IPS-NIHi7 (cell line): ENCODE results near the gene ZGRF1.
"Not testable (repeated sequence)": the region's sequence is repeated elsewhere in the genome, so short reads cannot be mapped to it uniquely, and the experiment has no call there.

Experiments
- DNase-seq: peaks from one replicate; pipeline ENCODE4 v3.0.0; 2012; ENCODE audit warnings: mixed read lengths; ENCODE audit errors: extremely low spot score

Gene ZGRF1

DNA sequence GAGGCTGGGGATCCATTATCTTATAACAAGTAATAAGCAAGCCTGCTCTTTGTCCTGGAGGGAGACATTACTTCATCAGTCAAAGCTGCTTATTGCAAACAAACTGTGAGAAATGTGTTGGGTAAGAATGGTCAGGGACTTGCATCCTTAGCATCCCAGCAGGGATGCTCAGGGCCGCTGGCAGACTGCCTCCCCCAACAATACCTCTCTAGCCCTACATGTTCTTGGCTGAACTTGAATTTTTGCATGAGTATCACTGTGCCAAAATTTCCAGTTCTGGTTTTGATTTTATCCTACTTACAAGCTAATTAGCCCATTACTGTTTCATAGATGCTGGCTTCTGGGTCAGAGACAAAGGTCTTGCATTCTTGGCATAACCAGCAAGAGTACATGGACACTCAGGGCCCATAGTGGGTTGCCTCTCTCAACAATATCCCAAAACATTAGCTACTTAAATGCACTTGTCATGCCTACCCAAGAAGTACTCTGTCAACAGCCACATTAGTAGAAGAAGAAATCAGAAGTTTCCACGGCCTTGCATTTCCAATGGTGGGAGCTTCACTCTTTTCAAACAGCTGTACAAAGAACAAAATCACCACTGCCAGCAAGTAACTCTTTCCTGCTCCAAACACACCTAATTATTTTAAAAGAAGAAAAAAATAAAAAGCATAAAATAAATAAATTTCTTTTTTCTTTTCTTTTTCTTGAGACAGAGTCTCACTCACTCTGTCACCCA lies 78.9 kb downstream of the ZGRF1 start:
- no peak for DNase-seq

DNA sequence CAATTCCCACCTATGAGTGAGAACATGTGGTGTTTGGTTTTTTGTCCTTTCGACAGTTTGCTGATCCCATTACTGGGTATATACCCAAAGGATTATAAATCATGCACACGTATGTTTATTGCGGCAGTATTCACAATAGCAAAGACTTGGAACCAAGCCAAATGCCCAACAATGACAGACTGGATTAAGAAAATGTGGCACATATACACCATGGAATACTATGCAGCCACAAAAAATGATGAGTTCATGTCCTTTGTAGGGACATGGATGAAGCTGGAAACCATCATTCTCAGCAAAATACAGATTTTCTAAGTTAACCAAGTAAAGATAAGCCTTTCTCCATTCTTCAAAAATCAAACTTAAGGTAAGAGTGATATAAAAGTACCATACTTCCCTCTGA lies 82.4 kb downstream of the ZGRF1 start:
- not testable (repeated sequence) for DNase-seq

DNA sequence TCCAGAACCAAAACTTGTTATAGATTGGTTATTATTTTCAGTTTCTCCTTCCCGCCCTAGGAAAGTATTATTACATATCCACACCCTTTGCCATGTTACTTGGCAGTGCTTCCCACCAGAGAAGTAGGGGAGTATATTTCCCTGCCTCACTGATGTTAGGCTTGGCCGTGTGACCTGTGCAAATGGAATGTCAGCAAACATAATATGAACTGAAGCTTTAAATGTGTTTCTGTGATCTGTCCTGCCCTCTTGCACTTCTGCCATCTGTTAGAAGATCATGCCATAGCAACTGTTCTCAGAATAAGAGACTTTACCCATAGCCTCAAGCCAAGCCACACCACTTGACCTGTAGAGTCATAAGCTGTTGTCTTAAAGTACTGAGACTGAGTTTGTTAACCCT lies 84.0 kb downstream of the ZGRF1 start:
- no peak for DNase-seq

DNA sequence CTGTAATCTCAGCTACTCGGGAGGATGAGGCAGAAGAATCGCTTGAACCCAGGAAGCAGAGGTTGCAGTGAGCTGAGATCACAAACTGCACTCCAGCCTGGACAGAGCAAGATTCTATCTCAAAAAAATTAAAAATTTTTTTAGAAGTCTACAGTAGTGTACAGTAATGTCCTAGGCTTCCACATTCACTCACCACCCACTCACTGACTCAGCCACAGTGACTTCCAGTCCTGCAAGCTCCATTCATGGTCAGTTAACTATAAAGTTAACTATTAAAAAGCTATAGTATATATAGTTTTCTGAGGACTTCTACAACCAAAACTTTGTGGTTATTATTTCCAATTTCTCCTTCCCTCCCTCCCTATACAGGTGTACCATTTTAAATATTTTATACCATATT lies 86.0 kb downstream of the ZGRF1 start:
- no peak for DNase-seq

DNA sequence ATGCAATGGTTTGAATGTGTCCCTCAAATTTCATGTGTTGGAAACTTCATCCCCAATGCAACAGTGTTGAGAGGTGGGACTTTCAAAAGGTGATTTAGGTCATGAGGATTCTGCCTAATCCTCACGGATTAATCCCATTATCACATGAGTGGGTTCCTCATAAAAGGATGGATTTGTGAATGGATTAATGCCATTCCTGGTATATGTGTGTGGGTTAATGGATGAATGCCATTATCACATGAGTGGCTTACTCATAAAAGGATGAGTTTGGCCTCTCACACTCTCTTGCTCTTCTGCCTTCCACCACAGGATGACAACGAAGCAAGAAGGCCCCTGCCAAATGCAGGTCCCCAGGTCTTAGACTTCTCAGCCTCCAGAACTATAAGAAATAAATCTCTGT lies 90.2 kb downstream of the ZGRF1 start:
- DNase-seq: no peak

DNA sequence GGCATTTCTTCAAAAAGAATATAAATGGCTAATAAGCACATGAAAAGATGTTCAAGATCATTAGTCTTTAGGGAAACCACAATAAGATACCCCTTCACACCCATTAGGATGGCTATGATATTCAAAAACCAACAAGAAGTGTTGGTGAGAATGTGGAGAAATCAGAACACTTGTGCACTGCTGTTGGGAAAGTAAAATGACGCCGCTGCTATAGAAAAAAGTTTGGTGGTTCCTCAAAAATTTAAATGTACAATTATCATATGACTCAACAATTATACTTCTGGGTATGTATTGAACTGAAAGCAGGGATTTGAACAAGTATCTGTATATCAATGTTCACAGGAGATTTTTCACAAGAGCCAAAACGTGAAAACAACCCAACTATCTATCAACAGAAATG lies 91.4 kb downstream of the ZGRF1 start:
- no peak for DNase-seq

DNA sequence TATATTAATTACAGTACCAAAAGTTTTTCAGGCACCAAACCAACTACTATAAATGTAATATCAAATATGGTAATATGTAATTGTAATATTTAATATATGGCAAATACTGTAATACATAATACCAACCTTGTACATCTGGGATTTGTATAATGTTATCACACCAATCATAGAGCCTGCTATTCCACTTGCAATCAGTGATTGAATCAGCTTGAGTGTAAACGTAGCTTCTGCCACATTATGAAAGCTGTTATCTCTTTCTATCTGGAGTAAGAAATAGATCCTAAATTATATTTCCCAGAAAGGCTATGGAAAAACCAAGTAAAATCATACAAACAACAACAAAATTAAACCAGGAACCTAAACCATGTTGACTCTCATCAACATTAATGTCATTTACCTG lies 96.0 kb downstream of the ZGRF1 start:
- DNase-seq: no peak

DNA sequence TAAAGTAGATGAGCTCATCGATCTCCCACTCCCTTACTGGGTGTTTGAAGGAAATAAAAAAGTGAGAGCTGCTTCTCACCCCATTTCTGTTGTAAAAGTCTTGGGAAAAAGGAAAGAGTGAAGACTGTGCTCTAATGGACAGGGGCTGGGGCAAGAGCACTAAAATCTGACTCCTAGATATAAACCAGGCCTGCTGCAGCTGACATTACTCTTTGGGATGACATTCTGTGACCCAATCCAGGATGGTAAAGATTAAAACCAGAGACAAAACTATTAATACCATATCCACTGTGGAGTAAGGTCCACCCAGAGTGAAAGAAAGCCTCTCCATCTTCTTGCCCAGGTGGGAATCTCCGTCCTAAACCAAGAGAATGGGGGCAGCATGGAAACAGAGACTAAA lies 100.6 kb downstream of the ZGRF1 start:
- no peak for DNase-seq

DNA sequence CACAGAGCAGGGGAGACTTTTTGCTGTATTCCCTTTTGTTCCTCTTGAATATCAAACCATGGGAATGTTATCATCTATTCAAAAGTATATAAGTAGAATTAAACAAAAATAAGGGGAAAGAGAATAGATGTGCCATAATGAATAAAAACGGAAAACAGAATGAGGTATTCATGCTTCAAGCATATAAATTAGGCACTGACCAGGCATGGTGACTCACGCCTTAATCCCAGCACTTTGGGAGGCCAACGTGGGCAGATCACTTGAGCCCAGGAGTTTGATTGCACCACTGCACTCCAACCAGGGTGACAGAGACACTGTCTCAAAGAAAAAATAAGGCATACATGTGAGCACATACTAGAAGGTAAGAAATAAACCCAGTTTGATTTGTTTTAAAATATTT lies 104.4 kb downstream of the ZGRF1 start:
- DNase-seq: no peak

DNA sequence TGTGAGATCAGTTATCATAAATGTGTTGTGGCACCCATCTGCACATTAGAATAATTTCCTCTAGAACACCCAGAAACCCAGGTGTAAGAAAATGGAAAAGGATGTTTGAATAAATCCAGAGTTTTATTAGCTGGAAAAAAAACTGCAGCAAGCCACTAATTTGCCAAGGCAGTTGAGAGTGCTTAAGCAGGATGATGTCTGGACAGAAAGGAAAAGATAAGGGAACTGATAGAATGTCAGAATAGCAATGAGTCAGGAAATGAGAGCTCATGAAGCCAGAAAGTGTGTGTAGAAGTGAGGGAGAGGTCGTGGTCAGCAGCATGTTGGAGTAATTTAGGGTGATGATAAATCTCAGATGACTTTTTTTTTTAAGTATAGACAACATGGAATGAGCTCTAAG lies 105.6 kb downstream of the ZGRF1 start:
- no peak for DNase-seq

DNA sequence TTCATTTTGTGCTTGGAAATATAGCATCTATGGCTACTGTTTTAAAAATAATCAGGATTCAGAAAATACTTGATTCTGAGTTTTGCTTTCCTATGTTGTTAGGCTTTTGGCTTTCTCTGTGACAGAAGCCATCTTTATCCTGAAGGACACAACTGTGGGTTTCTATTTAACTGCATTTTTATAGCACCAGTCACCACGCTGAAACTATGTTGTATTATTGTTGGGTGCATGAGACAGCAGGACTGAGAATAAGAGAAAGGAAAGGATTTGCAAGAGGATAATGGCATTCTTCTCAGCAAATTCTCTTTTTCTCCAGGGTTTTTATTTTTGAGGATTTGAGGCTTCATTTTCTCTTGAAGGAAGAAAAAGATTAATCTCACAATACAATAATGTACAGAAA lies 110.6 kb downstream of the ZGRF1 start:
- DNase-seq: no peak

DNA sequence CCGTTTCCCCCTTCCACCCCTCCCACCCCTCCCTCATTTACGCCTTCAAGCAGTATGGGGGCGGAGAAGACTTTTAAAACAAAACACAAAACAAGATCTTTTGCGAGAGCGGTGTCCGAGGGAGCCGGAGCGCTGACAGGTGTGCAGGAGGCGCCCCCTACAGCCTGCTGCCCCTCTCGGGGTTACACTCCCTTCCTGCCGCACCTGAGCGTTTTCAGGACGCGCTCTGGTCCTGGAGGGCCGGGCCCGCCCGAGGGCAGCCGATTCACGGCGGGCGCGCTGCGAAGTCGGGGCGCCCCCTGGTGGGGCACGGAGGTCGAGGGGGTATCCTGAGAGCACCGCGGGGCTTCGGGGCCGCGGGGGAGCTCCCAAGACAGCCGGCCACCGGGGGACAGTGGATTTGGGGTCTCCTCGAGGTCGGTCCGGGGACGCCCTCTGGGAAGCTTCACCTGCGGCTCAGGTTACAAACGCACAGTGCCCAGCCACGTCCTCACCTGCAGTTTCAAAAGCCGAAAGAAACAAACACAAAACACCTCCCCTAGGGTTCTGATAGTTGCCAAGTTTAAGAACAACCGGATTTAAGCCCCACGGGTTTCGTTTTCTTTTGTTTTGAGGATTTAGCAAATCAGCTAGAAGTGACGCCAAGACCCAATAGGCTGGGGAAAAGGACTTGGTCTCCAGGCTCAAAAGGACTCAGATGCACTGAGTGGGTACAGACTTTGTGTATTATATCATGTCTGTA lies 112.8 kb downstream of the ZGRF1 start:
- DNase-seq: peak; percentile 91

DNA sequence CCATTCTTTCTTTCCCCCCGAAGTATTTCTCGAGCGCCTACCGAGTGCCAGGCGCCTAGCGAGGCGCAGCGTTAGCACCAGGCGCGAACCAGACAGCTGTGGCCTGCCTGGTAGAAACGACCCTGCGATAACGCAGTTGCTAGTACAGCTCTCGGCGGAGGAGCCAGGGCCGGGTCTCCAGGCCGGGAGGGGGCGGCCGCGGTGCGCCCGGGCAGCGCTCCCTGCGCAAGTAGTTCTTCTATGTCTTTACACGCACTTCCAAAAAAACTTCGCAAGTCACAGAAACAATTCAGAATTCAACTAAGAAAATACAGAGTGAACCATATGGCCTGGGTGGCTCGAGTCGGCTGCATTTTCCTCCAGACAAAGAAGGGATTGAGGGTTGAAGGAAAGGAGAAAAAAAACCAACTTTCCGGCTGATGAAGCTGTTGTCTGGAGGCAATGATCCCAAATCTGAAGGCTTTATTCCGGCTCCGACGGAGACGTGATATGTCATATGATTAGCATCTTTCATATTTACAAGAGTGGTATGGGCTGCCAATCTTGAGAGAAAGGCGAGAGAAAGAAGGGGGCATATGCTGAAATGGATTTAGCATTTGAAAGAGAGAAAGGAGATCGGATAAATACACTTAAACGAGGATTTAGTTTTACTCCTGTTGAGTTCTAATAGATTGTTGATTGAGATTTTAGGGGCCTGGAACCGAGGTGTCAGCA lies 113.5 kb downstream of the ZGRF1 start:
- peak; percentile 69 for DNase-seq

DNA sequence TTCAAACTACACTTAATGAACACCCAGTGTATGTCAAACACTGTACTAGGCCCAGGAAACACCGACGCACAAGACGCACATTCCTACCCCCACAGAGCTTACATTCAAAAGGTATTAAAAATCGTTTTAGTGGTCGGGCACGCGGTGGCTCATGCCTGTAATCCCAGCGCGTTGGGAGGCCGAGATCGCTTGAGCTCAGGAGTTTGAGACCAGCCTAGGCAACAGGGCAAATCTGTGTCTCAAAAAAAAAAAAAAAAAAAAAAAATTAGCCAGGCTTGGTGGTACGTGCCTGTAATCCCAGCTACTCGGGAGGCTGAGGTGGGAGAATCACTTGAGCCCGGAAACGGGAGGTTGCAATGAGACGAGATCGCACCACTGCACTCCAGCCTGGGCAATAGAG lies 114.3 kb downstream of the ZGRF1 start:
- DNase-seq: not testable (repeated sequence)

DNA sequence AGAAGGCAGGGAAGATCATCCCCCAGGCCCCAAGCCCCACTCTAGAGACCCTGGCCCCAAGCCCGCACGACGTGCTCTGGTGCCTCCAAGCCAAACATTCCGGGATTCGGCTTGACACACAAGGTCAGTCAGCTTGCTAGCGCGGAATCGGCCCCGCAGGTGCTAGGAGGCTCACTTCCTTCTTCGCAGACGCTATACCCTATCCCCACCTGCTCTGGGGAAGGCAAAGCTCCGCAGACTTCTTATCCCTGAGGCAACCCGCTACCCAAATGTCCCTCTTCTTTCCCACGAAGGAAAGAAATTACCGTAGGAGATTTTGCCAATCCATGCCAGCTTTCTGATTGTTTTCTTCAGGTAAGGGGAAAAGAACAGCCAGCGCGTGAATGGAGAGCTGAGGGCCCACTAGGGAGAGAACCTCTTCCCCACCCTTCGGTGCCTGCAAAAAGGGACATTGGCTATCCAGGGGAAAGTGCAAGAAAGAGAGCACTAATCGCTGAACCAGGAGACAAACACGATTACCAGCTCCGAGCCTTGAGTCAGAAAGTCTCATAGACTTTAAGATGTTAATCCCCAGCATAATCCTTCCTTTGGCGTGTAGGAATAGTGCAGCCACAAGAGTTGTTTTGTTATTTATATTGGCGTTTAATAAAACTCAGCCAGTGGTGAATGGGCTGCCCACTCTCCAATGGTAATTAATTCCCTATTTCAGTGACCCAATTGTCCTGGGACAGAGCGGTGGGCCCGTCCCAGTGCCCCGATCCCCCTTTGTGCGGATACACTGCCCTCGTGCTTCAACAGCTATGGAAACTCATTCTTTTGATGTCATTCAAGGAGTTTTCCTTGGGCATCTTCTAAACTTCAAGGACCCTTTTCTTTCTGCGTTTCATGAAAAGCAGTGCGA lies 115.3 kb downstream of the ZGRF1 start:
- DNase-seq: no peak

DNA sequence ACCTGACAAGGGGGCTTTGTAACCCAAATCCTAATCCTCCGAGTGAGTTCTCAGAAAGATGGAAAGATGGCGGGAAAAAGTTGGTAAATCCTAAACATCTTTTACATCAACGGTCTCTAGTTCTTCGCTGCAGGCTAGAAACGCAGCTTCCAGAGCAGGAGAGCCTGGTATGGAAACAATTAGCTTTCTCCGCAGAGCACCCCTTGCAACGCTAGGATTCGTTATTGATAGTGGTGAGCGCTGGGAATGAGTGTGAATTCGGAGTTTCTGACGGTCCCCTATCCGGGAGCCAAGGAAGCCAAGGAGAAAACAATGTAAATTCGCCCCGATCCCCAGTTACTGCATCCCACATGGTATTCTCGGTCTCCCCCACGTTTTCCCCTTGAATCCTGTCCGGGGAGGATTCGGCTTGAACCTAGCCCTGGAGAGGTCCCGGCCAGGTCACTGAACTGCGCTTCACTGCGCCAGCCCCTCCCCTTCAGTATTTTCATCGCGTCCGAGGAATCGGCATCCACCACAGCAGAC lies 116.0 kb downstream of the ZGRF1 start:
- peak; percentile 20 for DNase-seq

DNA sequence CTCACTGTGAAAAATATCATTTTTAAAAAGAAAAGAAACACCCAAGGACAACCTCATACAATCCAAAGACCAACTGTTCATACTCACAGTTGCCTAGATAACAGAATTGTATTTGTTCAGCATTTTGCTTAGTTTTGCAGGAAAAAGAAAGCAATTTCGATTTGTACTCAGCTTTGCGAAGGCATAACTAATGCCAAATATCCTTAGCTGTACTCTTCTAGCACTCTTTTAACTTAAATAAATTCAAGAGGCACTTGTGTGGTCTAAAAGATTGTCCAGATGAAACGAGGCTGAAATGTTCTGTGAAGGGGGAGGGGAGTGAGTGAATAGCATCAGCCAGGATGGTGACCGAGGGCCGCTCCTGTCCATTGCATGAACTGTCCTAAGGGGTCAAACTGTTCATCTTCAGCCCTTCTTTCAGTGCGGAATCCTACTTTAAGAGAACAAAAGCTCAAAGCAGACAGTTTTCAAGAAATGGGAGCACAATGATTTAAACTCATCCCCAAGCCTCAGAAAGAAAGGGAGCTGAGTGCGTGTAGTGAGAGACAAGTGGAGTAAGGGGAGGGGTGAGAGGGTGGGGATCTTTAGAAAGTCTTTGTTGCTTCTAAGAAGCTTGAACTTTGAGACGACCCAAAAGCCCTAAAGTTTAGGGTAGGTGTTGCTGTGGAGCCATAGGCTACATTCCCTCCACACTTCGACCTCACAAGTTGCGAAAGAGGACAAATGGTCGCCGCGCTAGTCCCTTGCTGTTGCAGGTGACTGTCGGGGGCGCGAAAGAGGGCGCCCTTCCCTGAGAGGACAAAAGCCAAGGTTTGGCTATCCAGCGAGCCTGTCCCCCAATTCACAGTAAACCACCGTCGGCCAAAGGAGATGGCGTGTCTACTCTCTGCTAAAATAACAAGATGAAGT lies 116.8 kb downstream of the ZGRF1 start:
- DNase-seq: no peak

DNA sequence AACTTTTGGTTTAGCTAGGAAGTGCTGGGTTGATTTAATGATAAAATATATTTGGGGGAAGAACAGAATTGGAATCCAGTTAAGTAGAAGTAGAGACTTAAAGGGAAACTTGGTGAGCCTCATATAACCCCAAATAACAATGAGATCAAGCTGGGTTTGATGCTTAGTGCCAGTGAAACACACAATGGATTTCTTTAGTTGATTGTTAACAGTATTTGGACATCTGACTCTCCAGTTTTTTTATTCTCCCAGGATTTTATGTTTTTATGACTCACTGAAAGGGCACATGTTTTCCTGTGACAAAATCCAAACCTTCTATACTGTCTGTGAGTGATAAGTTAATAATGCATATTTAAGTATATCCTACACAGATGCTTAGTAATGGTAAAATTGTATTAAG lies 118.0 kb downstream of the ZGRF1 start:
- no peak for DNase-seq

DNA sequence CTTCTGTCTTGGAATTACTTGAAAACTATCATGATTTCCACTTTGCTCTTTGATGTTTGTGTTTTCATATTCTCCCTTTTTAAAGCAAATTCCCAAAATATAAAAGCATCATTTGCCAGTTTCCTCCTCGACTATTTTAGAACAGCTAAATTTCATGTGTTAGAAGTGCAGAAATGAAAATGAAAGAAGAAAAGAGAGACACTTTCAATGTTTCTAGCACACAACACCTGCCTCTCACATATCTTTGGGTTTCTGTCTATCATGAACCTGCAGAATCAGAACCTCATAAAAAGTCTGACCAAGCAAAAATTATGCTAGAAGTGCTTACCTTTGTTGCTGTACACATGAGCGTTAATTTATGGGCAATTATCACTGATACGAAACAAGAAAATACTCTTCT lies 118.8 kb downstream of the ZGRF1 start:
- DNase-seq: no peak

DNA sequence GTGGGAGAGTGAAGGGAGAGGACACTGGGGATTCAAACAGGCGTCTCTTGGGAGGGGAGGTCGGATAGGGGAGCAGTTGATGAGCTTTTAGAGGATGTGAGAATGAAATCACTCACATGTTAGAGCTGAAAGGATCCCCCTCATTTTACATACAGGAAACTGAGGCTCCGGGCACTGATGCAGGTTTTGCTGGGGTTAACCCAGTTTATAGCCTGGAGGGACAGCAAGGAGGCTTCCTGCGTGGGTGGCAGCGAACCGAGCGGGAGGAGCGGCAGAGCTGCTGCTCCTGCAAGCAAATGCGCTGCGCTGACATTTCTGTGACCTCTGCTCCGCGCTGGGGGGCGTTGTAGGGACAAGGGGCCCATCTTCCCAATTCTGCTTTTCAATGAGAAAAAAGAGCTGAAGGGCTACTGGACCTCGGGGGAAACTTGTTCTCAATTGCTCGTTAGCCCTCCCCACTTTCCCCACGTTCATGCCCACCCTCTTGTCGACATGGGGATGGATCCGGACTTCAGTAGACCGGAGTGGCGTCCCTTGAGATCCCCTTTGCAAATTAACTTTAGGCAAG lies 119.6 kb downstream of the ZGRF1 start:
- DNase-seq: peak; percentile 31
